WI38 (cell line): Measurements from ENCODE around the gene PSMD5.

Experiments
- H3K4me3 ChIP-seq: 2 replicates; pipeline ENCODE4 v1.5.1; 2011; ENCODE audit warnings: low read depth, mild to moderate bottlenecking, control low read depth, low read length
- CTCF ChIP-seq: IDR thresholded peaks from 2 replicates; pipeline ENCODE4 v1.5.1; 2012; ENCODE audit warnings: low read depth, mild to moderate bottlenecking, control low read depth, low read length

Gene PSMD5

GRCh38 chr9:120886490-120886967, 43.8 kb upstream of the PSMD5 start:
- no peak overlapping the region for H3K4me3 ChIP-seq
- TF ChIP-seq CTCF, result no peak

GRCh38 chr9:120885958-120886357, 43.2 kb upstream of the PSMD5 start:
- TF ChIP-seq CTCF, result no peak
- H3K4me3 ChIP-seq, result no peak overlapping the region

GRCh38 chr9:120885457-120885856, 42.7 kb upstream of the PSMD5 start:
- H3K4me3 ChIP-seq, result no peak overlapping the region
- no peak for TF ChIP-seq CTCF

GRCh38 chr9:120883608-120883996, 40.9 kb upstream of the PSMD5 start:
- H3K4me3 ChIP-seq, result no peak overlapping the region
- TF ChIP-seq CTCF, result no peak

- TF ChIP-seq CTCF, result no peak
- H3K4me3 ChIP-seq, result no peak overlapping the region
These were observed 40.3 kb upstream of the PSMD5 start for GRCh38 chr9:120882935-120883607.

- TF ChIP-seq CTCF, result no peak
- H3K4me3 ChIP-seq, result no peak overlapping the region
These were observed 36.7 kb upstream of the PSMD5 start for GRCh38 chr9:120879446-120879845.

- no peak for TF ChIP-seq CTCF
- H3K4me3 ChIP-seq, result no peak overlapping the region; the same call in 1 of the 2 replicates
These were observed 35.7 kb upstream of the PSMD5 start for GRCh38 chr9:120878188-120879130.
